Stimulated activated CD8-positive, alpha-beta memory T cell treated with anti-CD3 and anti-CD28 coated beads, Interleukin-12 subunit alpha, Interleukin-12 subunit beta, amount 100 ng/mL, for 1 hour (primary cell): Measurements from ENCODE around the gene CMTM2.
"Not testable (repeated sequence)": the region's sequence is repeated elsewhere in the genome, so short reads cannot be mapped to it uniquely, and the experiment has no call there.

Experiments
- DNase-seq: peaks from one replicate; pipeline ENCODE4 v3.0.0-alpha.2; 2020; ENCODE audit warnings: low read depth

The CMTM2 gene

DNA sequence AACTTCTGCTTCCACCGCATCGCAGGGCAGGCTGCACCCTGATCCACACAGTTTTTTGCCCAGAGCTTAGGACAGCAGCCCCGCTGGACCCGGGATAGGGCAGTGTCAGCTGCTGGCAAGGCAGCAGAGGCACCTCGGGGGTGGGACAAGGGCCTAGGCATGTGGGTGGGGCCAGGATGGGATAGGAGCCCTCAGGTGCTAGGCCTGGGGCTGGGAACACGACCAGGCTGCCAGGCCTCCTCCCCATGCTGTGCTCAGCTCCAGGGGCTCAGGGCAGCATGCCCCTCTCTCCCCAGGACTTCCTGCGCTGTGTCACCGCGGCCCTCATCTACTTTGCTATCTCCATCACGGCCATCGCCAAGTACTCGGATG lies 29.9 kb downstream of the CMTM2 start:
- no peak for DNase-seq

DNA sequence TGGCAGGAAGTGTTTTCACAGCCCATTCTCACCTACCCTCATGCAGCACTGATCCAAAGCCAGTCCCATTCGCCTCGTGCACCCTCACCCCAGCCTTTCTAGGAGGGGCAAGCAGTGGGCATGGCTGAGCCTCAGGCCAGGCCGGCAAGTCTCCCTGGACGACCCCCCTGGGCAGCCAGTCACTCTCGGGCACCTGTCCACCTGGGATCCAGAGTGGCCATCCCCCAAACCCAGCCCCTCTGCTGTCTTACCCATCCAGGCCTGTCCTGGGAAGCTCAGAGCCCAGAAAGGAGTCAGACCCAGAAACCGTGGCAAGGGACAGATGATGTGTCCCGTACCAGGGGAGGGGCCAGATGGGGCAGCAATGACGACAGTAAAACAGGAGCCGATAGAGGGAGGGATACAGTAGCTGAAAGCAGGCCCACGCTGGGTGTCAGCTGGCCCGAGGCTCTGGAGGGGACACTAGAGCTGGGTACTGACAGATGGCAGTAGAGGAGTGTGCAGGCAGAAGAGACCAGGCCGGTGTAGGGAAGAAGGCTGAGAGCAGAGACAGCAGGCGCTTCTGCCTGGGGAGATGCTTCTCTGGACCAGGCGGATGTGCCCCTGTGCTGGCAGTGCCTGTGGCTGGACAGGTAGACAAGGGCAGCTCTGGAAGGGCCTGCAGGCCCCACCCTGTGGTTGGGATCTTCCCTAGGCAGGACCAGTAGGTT lies 31.0 kb downstream of the CMTM2 start:
- DNase-seq: no peak

DNA sequence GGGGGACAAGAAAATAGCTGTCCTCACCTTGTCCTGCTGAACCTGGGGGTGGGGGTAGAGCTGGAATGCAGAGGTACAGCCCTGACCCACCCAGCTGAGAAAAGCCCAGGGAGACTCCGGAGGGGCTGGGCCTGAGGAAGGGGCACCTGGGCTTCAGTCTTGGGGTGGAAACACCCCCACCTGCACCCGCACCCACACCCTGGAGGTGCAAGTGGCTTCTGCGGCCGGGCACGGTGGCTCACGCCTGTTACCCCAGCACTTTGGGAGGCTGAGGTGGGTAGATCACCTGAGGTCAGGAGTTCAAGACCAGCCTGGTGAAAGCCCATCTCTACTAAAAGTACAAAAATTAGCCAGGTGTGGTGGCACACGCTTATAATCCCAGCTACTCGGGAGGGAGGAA lies 32.6 kb downstream of the CMTM2 start:
- not testable (repeated sequence) for DNase-seq

DNA sequence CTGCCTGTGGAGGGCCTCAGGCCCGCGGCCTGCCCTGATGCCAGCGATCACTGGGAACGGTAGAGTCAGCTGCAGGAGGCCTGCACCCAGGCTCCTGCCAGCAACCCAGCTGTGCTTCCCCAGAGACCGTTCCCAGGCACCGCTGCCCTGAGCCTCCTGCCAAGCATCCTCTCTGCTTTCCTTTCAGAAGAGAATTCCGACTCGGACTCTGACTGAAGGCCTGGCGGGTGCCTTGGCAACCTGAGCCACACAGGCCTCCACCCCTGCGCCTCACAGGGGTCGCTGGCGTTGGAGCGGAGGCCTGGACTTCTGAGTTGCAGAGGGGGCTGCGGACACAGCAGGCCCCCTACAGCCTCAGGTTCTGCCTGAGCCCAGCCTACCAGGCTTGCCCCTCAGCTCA lies 33.2 kb downstream of the CMTM2 start:
- no peak for DNase-seq

DNA sequence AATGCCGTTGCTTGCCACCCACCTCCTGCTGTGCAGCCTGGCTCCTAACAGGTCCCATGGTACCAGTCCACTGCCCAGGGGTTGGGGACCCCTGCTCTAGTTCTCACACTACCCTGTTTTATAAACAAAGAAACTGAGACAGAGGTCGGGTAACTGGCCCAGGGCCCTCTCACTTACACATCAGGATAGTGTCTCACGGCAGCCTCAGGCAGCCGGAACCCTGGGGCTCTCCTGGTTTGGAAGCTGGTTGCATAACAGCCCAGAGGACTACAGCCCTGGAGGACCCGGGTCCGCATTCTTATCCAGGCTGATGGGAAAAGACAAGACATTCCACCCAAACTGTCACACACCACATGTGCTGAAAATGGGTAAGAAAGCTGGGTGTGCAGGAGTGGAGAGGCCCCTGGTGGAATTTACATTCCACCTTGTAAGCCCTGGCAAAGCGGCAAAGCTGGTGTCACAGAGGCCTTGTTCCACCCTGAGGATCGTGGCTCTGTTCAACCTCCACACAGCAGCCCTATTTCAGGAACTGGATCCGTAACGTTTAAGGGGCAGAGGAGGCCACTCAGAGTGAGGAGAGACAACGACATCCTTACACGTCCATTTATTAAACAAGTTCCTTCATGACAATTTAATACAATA lies 35.0 kb downstream of the CMTM2 start:
- DNase-seq: no peak

DNA sequence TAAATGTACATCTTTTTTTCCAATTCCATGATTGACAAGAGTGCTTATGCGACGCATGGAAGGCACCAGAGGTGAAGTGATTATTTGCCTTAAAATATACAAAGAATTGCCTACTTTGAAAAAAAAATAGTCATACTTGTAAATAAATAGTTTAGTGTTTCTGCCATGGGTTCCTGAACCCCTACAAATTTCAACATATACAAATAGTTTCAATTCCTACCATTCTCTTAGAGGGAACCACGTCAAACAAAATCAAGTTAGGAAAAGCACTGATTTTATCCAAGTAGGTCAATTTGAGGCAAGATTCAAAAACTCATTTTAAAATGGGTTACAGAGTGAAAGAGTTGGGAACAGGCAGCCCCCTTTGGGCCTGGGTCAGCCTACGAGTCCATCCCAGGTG lies 36.9 kb downstream of the CMTM2 start:
- DNase-seq: no peak

DNA sequence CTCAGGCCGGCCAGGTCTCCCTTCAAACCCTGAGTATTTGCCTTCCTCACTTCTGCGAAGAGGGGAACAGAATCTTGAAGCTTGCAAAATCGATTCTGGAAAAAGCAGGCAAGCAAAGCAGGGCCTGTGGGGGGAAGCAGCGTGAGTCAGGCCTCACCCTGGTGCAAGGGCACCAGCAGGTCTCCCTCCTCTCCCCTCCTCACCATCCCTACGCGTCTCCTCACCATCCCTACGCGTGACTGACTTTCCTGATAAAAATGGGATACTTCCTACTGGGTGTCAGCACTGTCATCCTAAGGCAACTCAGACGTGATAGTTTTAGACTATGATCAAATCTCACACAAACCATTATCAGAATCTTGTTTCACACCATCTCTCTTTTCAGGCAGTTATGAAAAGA lies 37.3 kb downstream of the CMTM2 start:
- no peak for DNase-seq

DNA sequence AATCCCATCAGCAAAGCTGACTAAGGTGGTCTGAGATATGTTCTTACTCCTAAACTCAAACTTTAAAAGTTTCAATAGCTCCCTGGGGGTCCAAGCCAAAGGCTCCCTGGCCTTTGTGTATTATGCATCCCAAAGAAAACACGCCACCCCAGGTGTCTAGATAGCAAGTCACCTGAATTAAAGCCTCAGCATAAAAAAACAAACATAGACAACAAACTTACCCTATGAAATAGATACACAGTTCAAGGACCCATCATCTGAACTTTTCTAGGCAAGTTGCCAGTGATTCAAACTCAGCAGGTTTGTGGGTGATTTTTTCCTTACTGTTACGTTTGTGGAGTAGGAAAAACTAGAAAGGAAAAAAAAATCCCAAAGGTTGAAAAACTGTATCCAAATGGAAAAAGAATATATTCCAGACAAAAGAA lies 37.8 kb downstream of the CMTM2 start:
- no peak for DNase-seq

DNA sequence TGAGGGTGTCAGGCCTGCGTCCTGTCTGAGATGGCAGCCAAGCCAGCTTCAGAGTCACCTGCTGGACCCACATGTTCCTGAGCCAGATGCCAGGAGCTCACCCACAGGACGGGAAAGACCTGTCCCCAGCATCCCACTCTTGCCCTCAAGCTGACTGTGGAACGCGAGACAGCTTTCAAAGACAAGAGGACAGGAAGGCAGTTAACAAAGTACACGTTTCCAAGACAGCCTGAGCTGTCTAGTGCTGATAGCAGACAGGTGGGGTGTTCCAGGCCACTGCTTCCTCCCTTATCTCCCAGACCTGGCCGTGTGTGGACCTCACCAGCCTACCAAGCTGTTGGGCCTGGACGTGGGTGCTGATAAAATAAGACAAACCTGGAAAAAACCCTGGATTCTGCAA lies 38.5 kb downstream of the CMTM2 start:
- DNase-seq: no peak

DNA sequence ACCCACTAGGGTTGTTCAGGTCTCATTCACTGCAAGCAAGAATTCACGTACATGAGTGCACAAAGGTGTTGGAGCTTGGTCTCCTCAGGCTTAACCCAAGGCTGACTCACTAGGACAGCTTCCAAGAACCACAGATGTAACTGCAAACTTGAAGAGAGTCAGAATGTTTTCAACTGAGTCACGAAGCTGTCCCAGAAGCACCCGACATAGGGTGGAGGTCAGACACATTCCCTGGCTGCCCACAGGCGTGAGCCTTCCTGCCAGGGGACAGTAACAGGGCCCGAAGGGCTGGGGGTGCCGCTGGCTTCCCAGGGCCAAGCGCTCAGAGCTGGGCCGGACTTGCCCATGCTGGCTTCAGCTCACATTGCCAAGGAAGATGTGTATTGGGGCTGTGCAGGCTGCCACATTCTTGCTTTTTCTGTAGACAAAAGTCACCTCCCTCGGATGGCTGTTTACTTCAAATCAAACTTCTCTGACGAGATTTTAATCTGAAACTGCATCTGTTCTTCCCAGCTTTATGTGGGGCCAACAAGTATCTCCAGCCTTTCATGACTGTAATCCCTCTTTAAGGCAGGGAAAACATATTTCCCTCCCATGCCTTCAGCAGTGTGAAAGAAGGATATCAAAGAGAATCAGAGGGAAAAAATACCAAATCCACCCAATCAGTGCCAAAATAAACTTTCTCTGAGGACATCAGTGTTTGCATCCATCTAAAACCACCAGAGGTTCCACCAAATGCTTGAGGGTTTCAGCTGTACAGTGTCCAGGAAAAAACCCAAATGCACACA lies 39.5 kb downstream of the CMTM2 start:
- no peak for DNase-seq

DNA sequence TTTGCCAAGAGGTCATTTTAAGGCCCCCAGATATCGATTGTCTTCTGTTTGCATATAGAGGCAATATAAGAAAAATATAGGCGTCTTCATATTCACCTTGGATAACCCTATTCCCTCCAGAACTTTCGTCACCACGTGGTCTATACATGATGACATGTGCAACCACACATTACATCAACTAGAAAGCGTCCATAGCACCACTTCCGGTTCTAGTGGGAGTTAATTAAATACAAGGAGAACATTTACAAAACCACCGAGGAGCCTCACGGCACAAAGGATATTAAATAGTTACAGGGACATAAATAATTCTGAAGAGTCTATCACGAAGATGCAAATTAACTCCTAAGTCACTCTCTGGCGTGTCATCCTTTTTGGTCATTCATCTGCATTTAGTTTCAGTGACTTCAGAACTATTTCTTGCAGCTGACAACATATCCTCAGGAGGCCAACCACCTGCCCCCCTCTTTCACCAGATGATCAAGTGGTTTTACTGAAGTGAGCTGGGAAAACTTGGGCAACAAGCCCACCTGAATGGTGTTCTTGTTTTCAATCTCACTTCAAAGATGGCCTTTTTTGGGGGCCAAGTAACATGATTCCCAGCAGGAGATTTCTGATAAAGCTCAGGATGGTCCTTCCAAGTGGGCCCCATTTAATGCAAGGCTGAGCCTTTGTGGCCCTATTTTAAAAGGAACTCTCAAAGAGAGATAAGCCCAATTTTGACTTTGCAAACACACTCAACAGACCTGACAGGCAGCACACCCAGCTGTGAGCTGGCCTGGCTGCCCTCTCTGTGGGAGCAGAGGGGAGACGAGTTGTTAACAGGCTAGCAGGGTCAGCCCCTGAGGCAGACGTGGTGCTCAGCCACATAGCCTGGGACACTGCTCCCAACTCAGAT lies 40.5 kb downstream of the CMTM2 start:
- DNase-seq: no peak

DNA sequence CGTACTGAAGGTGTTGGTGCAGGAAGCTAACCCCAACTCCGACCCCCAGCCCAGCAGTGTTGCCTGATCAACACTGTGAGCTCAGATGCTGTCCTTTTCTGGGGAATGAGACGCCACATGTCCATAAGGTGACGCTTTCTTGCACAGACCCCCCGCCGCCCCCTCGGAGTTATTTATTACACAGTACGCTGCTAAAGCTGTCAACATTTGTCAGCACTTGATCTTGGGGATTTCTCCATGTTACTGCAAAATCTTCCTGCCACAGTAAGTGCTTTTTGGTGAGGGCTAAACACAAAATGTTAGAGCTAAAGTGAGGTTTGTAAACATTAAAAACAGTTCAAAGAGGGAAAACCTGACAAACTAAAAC lies 41.1 kb downstream of the CMTM2 start:
- DNase-seq: no peak

DNA sequence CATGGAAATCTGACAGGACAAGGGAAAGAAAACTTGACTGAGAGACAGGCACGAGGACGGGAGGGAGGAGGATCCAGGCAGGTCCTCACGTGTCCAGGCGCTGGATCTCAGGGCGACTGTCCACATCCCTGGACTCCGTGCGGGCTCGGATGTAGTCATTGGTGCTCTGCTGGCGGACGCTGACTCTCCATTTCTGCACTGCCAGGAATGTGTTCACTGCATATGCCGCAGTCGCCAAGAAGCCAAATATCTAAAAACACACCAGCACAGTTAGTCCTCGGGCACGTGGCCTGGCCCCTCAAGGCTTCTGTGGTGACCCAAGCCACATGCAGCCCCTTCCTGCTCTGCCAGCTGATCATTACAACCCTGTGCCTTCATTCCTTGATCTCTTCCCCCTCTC lies 42.7 kb downstream of the CMTM2 start:
- no peak for DNase-seq

DNA sequence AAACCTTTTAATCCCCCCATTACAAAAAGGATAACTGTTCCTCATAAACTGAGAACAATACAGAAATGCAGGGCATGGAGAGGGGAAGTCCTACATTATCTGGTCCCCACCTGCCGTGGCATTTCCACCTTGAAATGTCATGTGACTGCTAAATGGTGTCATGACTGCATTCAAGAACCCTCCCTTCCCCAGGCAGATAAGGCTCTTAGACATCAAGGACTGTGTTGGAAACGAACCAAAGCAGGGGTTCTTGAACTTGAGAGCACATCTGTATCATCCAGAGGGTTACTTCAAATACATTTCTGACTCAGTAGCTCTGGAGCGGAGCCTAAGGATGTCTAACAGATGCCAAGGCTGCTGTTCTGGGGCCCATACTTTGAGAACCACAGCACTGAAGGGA lies 43.6 kb downstream of the CMTM2 start:
- DNase-seq: no peak

DNA sequence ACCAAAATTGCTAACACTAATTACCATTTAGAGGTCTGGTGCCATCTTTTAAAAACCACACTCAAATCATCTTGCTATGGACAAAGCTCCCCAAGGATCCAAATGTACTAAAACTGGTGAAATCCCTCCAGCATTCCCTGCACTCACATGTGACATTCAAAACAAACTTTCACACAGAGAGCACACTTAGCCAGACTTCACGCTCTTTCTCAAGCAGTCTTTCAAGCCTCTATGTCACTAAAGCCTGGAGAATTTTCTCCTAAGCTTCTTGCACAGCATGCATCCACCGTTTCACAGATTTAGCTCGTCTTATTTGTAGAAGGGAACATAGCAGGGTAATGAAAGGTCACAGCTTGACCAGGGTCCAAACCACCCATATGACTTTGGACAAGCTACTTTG lies 44.5 kb downstream of the CMTM2 start:
- no peak for DNase-seq

DNA sequence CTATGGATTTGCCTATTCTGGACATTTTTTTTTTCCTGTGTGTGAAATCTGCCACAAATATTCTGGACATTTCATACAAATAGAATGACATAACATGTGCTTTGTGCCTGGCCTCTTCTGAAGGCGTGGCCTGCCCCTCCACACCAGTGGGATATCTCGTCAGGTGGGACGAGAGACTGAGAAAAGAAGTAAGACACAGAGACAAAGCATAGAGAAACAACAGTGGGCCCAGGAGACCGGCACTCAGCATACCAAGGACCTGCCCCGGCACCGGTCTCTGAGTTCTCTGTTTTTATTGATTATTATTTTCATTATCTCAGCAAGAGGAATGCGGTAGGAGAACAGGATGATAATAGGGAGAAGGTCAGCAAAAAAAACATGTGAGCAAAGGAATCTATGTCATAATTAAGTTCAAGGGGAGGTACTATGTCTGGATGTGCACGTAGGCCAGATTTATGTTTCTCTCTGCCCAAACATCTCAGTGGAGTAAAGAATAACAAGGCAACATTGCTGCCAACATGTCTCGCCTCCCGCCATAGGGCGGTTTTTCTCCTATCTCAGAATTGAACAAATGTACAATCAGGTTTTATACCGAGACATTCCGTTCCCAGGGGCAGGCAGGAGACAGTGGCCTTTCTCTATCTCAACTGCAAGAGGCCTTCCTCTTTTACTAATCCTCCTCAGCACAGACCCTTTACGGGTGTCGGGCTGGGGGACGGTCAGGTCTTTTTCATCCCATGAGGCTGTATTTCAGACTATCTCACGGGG lies 48.5 kb downstream of the CMTM2 start:
- DNase-seq: not testable (repeated sequence)

DNA sequence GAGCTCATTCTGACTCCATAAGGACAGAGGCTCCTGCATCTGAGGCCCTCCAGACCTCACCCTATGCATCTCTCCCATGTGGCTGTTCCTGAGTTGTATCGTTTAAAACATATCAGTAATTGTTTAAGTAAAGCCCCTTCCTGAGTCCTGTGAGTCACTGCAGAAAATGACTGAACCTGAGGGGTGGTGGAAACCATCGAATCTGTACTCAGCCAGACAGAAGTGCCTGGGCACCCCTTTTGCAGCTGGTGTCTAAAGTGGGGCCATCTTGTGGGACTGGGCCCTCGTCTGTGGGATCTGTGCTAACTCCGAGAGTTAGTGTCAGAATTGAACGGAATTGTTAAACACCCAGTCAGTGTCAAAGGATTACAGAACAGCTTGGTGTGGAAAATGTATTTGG lies 50.6 kb downstream of the CMTM2 start:
- no peak for DNase-seq

DNA sequence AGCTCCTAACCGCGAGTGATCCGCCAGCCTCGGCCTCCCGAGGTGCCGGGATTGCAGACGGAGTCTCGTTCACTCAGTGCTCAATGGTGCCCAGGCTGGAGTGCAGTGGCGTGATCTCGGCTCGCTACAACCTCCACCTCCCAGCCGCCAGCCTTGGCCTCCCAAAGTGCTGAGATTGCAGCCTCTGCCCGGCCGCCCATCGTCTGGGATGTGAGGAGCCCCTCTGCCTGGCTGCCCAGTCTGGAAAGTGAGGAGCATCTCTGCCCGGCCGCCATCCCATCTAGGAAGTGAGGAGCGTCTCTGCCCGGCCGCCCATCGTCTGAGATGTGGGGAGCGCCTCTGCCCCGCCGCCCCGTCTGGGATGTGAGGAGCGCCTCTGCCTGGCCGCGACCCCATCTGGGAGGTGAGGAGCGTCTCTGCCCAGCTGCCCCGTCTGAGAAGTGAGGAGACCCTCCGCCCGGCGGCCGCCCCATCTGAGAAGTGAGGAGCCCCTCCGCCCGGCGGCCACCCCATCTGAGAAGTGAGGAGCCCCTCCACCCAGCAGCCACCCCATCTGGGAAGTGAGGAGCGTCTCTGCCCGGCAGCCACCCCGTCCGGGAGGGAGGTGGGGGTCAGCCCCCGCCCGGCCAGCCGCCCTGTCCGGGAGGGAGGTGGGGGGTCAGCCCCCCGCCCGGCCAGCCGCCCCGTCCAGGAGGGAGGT lies 51.4 kb downstream of the CMTM2 start:
- DNase-seq: not testable (repeated sequence)

DNA sequence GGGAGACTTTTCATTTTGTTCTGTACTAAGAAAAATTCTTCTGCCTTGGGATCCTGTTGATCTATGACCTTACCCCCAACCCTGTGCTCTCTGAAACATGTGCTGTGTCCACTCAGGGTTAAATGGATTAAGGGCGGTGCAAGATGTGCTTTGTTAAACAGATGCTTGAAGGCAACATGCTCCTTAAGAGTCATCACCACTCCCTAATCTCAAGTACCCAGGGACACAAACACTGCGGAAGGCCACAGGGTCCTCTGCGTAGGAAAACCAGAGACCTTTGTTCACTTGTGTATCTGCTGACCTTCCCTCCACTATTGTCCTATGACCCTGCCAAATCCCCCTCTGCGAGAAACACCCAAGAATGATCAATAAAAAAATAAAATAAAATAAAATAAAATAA lies 52.3 kb downstream of the CMTM2 start:
- not testable (repeated sequence) for DNase-seq

DNA sequence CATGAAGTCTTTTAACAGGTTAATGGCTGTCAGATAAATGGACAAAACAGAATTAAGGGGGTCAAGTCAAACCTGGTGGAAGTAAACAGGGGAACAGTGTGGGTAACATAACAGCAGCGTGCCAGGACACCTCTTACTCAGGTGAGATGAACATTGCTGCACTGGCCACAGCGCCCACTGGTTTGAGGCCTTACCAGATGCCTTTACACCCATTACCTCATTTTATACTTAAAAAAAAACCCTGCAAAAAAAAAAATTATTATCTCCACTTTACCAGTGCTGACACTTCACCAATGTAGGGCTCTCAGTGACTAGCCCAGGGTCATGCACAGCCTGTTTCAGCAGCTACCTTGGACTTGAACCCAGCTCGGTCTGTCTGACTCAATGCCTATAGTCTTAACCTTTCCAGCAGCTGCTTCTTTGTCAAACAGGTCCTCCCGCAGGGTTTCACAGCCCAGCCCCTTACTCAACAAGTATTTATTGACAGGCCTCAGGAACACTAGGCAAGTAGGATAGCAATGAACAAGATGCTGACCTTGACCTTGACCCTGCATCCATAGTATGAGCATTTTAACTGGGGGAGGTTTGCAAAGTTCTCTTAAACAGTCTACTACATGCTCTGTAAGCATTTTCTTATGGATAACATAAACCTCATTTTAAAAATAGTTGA lies 55.4 kb downstream of the CMTM2 start:
- no peak for DNase-seq
